Natural killer cell (primary cell): ENCODE data around the gene TNNT2. TPM values are rescaled to one million over a fixed set of nuclear protein-coding genes. Genes with fewer than 3 reads are reported as not detected.

ENCODE experiments used
- ATAC-seq, 3 donors: fragments of 150-1000 bp in 2 of 3; fragments of 200-7000 bp in 1 of 3; cut with Tn5 transposase; 1 replicate in 1 of 3; 2 replicates in 2 of 3; pipeline ENCODE4 v1.10.0; 2021; ENCODE audit warnings: mild to moderate bottlenecking in 2 of 3, moderate library complexity in 2 of 3
- DNase-seq, 2 donors: peaks; one replicate each; pipeline versions ENCODE4 v3.0.0 to v3.0.0-alpha.2; 2013 to 2021; ENCODE audit warnings: mixed read lengths in 1 of 2
- H3K27ac ChIP-seq: one replicate; pipeline ENCODE4 v1.5.1; 2013; ENCODE audit warnings: mild to moderate bottlenecking, low read length
- H3K27me3 ChIP-seq: one replicate; pipeline ENCODE4 v1.6.1; 2013; ENCODE audit warnings: low read length; ENCODE audit not compliant: control insufficient read depth, insufficient read depth
- H3K36me3 ChIP-seq: one replicate; pipeline ENCODE4 v1.6.1; 2013; ENCODE audit warnings: low read length; ENCODE audit not compliant: control insufficient read depth, insufficient read depth
- H3K4me1 ChIP-seq: one replicate; pipeline ENCODE4 v1.6.1; 2013; ENCODE audit warnings: low read length; ENCODE audit not compliant: control insufficient read depth, insufficient read depth
- H3K4me3 ChIP-seq: one replicate; pipeline ENCODE4 v1.5.1; 2013; ENCODE audit warnings: low read length
- H3K9me3 ChIP-seq: one replicate; pipeline ENCODE4 v1.6.1; 2013; ENCODE audit warnings: low read length; ENCODE audit not compliant: control insufficient read depth, insufficient read depth
- H3K27ac Mint-ChIP-seq, 2 donors: one replicate each; pipeline ENCODE4 v1.8.0; 2022; ENCODE audit warnings: mild to moderate bottlenecking in 2 of 2, mixed read lengths in 2 of 2, moderate library complexity in 1 of 2
- H3K27me3 Mint-ChIP-seq, 2 donors: one replicate each; pipeline ENCODE4 v1.8.0; 2022; ENCODE audit warnings: low read depth in 2 of 2, mixed read lengths in 2 of 2
- H3K36me3 Mint-ChIP-seq: one replicate; pipeline ENCODE4 v1.8.0; 2022; ENCODE audit warnings: mixed read lengths
- H3K4me1 Mint-ChIP-seq, 2 donors: one replicate each; pipeline ENCODE4 v1.8.0; 2022; ENCODE audit warnings: mixed read lengths in 2 of 2
- H3K4me3 Mint-ChIP-seq: one replicate; pipeline ENCODE4 v1.8.0; 2022; ENCODE audit warnings: mild to moderate bottlenecking, moderate library complexity, mixed read lengths
- H3K9me3 Mint-ChIP-seq, 2 donors: one replicate each; pipeline ENCODE4 v1.8.0; 2022; ENCODE audit warnings: mixed read lengths in 2 of 2
- WGBS: methylation state at CpG from one replicate; pipeline ENCODE4 v1.1.7; 2013; ENCODE audit warnings: missing lambda C conversion rate; ENCODE audit not compliant: insufficient coverage; 5-methylcytosine and 5-hydroxymethylcytosine counted together
- intact Hi-C: fragments of 100-400 bp; cut with micrococcal nuclease; formaldehyde crosslinking; loops from one replicate; pipeline ENCODE4 v1.14.2; 2022
- total RNA-seq, 4 donors: library from RNA; stranded (reverse); fragments of 120-200 nt in 1 of 4; gene quantifications; one replicate each; pipeline versions ENCODE4 v1.2.3 to v1.2.4, GENCODE V29; 2013 to 2022
- TF ChIP-seq, protein P1 (sequence below): fragments of 200-600 bp; IDR thresholded peaks from one replicate; pipeline ENCODE4 v1.8.0; 2022; ENCODE audit warnings: antibody characterized with exemption

Gene TNNT2
- total RNA-seq, 3 donors from 2014 or later (not counting 1 experiment from before 2014, with no cell fraction given): not detected

GRCh38 chr1:201384406-201384782, 6.9 kb upstream of the TNNT2 start:
- H3K4me1 ChIP-seq: no peaks in the 10 kb centered on the region
- Mint-ChIP-seq H3K27me3 (peaks cover 6 to 8% of the 10 kb centered on the region in 2 donors), H3K4me3 (no peak overlapping the region), H3K9me3 (no peaks in the 10 kb centered on the region), H3K27ac (no peak overlapping the region), H3K36me3 (no peaks in the 10 kb centered on the region), H3K4me1 (no peaks in the 10 kb centered on the region)
- TF ChIP-seq, protein P1, sequence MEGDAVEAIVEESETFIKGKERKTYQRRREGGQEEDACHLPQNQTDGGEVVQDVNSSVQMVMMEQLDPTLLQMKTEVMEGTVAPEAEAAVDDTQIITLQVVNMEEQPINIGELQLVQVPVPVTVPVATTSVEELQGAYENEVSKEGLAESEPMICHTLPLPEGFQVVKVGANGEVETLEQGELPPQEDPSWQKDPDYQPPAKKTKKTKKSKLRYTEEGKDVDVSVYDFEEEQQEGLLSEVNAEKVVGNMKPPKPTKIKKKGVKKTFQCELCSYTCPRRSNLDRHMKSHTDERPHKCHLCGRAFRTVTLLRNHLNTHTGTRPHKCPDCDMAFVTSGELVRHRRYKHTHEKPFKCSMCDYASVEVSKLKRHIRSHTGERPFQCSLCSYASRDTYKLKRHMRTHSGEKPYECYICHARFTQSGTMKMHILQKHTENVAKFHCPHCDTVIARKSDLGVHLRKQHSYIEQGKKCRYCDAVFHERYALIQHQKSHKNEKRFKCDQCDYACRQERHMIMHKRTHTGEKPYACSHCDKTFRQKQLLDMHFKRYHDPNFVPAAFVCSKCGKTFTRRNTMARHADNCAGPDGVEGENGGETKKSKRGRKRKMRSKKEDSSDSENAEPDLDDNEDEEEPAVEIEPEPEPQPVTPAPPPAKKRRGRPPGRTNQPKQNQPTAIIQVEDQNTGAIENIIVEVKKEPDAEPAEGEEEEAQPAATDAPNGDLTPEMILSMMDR: no peak
- no peaks in the 10 kb centered on the region for H3K27me3 ChIP-seq
- no peak for ATAC-seq
- H3K36me3 ChIP-seq: no peaks in the 10 kb centered on the region
- no peaks in the 10 kb centered on the region for H3K9me3 ChIP-seq
- no peak for DNase-seq
- intact Hi-C loops: no loop called here
- H3K4me3 ChIP-seq: no peak overlapping the region
- WGBS: 76% methylated on average over 4 of the region's 4 CpGs
- H3K27ac ChIP-seq: no peak overlapping the region

GRCh38 chr1:201383647-201384405, 6.3 kb upstream of the TNNT2 start:
- no peaks in the 10 kb centered on the region for H3K4me1 Mint-ChIP-seq
- Histone ChIP-seq H3K4me1 (no peaks in the 10 kb centered on the region), H3K36me3 (no peaks in the 10 kb centered on the region), H3K27me3 (no peaks in the 10 kb centered on the region), H3K27ac (no peak overlapping the region), H3K4me3 (no peak overlapping the region), H3K9me3 (no peaks in the 10 kb centered on the region)
- H3K27me3 Mint-ChIP-seq: peaks cover 6 to 8% of the 10 kb centered on the region in 2 donors
- 87% methylated on average over 4 of the region's 4 CpGs for WGBS
- no peak overlapping the region for H3K27ac Mint-ChIP-seq
- TF ChIP-seq, protein P1: no peak
- H3K36me3 Mint-ChIP-seq: no peaks in the 10 kb centered on the region
- DNase-seq: no peak
- intact Hi-C loops: no loop called here
- no peak for ATAC-seq
- H3K4me3 Mint-ChIP-seq: no peak overlapping the region
- H3K9me3 Mint-ChIP-seq: no peaks in the 10 kb centered on the region

GRCh38 chr1:201381130-201381529, 3.6 kb upstream of the TNNT2 start:
- H3K4me1 ChIP-seq: no peaks in the 10 kb centered on the region
- H3K9me3 Mint-ChIP-seq: no peaks in the 10 kb centered on the region
- DNase-seq: no peak
- H3K27me3 ChIP-seq: no peaks in the 10 kb centered on the region
- H3K27me3 Mint-ChIP-seq: peaks cover 0 to 2% of the 10 kb centered on the region in 2 donors
- no peaks in the 10 kb centered on the region for H3K36me3 Mint-ChIP-seq
- WGBS: 91% methylated on average over 7 of the region's 7 CpGs
- no peaks in the 10 kb centered on the region for H3K9me3 ChIP-seq
- no peak overlapping the region for H3K27ac Mint-ChIP-seq
- TF ChIP-seq, protein P1: no peak
- H3K36me3 ChIP-seq: no peaks in the 10 kb centered on the region
- ATAC-seq: no peak
- no peak overlapping the region for H3K4me3 ChIP-seq
- H3K4me3 Mint-ChIP-seq: no peak overlapping the region
- H3K4me1 Mint-ChIP-seq: no peaks in the 10 kb centered on the region
- intact Hi-C loops: no loop called here
- H3K27ac ChIP-seq: no peak overlapping the region
